AG09319 (cell line): ENCODE data around the gene RNU2-63P.
"Not testable (repeated sequence)": the region's sequence is repeated elsewhere in the genome, so short reads cannot be mapped to it uniquely, and the experiment has no call there.

ENCODE experiments used
- DNase-seq: peaks from one replicate; pipeline ENCODE4 v3.0.0-alpha.2; 2010; ENCODE audit warnings: low read depth; ENCODE audit errors: extremely low read depth
- TF ChIP-seq, protein P1 (sequence below): IDR thresholded peaks from 2 replicates; pipeline ENCODE4 v1.5.1; 2011; ENCODE audit warnings: low read depth, mild to moderate bottlenecking, inconsistent platforms, low read length, moderate library complexity

The RNU2-63P gene

DNA sequence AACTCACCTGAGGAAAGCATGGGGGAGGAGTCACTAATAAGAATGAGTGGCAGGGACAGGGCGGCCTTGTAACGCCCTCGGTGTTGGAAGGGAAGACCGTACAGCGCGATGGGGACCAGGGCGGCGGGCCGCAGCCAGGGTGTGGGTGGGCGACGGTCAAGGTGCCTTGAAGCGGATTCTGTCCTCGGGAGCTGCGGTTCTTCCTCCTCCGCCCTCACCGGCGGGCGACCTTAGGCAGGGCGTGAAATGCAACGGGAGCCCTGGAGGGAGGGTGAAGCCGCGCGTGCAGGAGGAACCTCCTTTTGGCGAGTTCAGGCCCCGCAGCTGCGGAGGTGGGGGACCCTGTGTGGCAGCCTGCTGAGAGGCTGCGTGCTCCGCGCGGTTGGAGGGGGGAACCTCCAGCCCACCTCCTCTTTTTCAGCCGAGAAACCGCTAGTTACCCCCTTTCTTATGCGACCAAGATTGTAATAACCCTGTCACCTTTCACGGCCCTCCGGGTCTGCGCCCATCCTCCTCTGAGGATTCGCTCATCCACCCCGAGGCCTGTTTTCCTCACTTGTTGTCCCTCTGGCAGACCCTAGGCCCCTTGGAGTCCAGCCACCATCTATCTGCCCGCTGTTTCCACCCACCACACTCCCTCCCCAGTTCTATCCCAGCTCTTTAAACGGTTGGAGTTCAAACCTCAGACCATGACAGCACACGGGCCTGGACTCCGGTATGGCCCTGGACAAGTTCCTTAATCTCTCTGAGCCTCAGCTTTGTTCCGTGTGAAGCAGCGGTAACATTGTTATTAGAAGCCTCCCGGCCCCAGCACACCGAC is 823 bp upstream of the RNU2-63P start:
- DNase-seq: no peak
- TF ChIP-seq, protein P1, sequence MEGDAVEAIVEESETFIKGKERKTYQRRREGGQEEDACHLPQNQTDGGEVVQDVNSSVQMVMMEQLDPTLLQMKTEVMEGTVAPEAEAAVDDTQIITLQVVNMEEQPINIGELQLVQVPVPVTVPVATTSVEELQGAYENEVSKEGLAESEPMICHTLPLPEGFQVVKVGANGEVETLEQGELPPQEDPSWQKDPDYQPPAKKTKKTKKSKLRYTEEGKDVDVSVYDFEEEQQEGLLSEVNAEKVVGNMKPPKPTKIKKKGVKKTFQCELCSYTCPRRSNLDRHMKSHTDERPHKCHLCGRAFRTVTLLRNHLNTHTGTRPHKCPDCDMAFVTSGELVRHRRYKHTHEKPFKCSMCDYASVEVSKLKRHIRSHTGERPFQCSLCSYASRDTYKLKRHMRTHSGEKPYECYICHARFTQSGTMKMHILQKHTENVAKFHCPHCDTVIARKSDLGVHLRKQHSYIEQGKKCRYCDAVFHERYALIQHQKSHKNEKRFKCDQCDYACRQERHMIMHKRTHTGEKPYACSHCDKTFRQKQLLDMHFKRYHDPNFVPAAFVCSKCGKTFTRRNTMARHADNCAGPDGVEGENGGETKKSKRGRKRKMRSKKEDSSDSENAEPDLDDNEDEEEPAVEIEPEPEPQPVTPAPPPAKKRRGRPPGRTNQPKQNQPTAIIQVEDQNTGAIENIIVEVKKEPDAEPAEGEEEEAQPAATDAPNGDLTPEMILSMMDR: no peak

- no peak for DNase-seq
- TF ChIP-seq, protein P1: no peak
Observed at GRCh38 chr2:88011011-88011410, 5.3 kb downstream of the RNU2-63P start.

GRCh38 chr2:88010136-88010535 is 6.2 kb downstream of the RNU2-63P start:
- TF ChIP-seq, protein P1: no peak
- DNase-seq: no peak

- TF ChIP-seq, protein P1: no peak
- no peak for DNase-seq
Observed at GRCh38 chr2:88006912-88007439, 9.4 kb downstream of the RNU2-63P start.

GRCh38 chr2:88005776-88006175 is 10.6 kb downstream of the RNU2-63P start:
- TF ChIP-seq, protein P1: no peak
- DNase-seq: no peak

GRCh38 chr2:88003074-88003755 is 13.1 kb downstream of the RNU2-63P start:
- no peak for DNase-seq
- TF ChIP-seq, protein P1: no peak

DNA sequence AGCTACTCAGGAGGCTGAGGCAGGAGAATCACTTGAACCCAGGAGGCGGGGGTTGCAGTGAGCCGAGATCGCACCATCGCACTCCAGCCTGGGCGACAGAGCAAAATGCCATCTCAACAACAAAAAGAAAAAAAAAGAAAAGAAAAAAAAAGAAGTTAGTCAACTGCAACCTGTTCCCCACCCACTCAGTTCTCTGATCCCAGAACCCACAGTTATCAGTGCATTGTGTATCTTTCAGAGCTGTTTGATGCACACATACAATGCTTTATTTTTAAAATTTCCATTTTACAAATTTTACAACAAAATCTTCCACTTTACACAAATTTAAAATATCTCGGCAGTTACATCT is 14.0 kb downstream of the RNU2-63P start:
- TF ChIP-seq, protein P1: no peak
- no peak for DNase-seq

- DNase-seq: not testable (repeated sequence)
Observed at GRCh38 chr2:88000474-88000873, 15.9 kb downstream of the RNU2-63P start.
